Raji (cell line): ENCODE measurements around the gene MBP.

Experiments used
- POLR2A ChIP-seq: IDR thresholded peaks from 2 replicates; pipeline ENCODE4 v1.6.1; 2011; ENCODE audit warnings: low read depth, low read length, control low read depth; ENCODE audit not compliant: insufficient read depth

Gene MBP

GRCh38 chr18:77066101-77066500 lies 66.5 kb downstream of the MBP start:
- TF ChIP-seq POLR2A, result no peak

DNA sequence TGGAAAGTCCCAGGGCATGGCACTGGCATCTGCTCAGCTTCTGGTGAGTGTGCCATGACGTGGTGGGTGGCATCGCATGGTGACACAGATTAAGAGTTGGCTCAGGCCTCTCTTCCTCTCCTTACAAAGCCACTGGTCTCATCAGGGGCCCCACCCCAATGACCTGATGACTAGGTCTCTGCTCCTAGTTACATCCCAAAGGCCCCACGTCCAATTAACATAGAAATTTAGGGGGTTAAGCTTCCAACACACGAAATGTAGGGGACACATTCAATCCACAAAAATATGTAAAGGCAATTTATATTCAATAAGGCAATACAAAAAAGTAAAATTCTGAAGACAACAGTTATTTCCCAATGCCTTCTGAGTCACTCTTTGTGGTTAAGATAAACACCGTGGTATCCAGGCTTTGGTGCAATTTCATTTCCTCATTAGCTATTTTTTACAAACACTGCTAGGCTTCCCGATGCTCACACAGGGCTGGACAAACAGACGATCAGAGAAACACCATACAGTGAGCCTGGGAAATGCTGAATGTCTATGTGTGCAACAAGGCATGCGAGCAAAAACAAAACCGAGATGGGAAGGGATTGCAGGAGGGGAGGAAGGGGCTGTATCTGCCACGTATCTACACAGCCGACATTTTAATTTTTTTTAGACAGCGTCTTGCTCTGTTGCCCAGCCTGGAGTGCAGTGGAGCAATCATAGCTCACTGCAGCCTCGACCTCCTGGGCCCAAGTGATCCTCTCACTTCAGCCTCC lies 67.2 kb downstream of the MBP start:
- no peak for TF ChIP-seq POLR2A

- 0 out of 2 replicates have a peak, but pooled peaks have one; percentile 32 for TF ChIP-seq POLR2A
Observed at GRCh38 chr18:77063260-77063659, 69.3 kb downstream of the MBP start.

DNA sequence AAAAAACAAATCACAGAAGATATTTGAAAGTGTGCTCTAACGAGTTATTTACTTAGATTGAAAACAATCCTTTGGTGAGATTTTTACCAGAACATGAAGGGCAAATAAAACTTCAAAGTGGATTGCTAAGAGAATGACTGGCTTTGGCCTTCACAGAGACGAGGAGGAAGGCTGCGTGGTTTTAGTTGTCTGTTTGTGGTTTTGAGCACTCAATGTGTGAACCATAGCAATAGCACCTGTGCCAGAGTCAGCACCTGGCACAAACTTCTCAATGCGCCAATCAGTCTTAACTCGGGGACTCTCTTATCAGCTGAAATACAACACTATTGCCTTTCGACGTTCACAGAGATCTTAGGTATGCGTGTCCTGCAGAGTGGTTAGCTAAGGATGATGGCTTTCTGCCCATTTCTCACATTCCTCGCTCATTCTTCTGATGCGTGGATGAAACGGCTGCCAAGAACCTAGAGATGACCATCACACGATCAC lies 70.0 kb downstream of the MBP start:
- no peak for TF ChIP-seq POLR2A

- no peak for TF ChIP-seq POLR2A
Observed at GRCh38 chr18:77061946-77062517, 70.6 kb downstream of the MBP start.

- TF ChIP-seq POLR2A, result no peak
Observed at GRCh38 chr18:77061281-77061945, 71.2 kb downstream of the MBP start.

DNA sequence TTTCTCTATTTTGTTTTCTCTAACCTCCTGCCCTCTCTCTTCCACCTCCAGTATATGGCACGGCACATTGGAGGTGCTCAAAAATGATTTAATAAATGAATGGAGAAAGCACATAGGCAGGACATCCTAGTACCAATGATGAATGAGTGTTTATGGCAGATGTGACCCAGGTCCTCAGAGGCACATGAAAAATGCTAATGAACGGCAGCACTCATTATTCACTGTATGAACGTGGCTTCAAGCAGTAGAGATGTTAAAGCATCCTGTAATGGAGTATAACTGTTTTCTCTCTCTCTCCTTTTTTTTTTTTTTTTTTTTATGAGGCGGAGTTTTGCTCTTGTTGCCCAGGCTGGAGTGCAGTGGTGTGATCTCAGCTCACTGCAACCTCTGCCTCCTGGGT lies 72.4 kb downstream of the MBP start:
- TF ChIP-seq POLR2A, result no peak

DNA sequence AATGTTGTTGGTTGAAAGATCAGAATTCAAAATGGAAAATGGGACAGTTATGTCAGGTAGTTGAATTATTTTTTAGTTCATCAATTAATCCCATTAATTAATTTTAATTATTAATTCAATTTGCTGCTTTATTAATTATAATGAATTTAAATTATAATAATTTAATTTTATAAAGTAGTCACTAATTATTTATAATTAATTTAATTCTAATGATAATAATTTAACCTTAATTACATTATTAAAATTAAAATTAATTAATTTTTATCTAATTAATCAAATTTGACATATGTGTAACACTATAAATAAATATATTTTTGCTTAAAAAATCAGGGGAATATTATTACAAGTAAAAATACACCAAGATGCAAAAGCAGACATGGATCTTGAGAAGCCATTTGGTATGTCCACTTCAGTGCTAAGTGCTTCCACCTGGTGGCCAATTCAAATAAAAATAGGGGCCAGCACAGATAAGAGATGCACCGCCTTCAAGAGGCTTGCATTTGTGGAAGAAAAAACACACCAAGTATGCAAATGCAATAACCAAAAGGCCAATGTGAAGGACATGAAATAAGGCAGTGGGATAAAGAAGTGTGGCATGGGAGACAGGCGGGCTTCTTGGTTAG lies 73.2 kb downstream of the MBP start:
- no peak for TF ChIP-seq POLR2A

- no peak for TF ChIP-seq POLR2A
Observed at GRCh38 chr18:77058290-77058835, 74.2 kb downstream of the MBP start.

DNA sequence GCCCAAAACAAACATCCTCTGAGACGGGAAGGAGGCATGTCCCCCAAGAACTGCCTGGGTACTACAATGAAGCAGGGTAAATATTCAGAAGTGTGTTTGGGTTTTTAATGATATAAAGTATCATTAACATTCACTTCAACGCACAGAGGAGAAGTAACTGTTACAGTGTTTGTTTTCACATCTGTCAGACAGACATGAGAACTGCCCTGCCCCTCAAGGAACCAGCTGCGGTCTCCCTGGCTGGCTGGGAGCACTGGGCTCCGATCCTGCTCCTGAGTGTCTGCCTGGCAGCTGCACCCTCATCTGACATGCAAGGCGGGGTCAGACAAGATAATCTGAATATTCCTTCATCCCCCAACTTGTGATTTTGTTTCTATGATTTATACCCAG lies 75.6 kb downstream of the MBP start:
- TF ChIP-seq POLR2A, result no peak

GRCh38 chr18:77056344-77057005 lies 76.1 kb downstream of the MBP start:
- TF ChIP-seq POLR2A, result no peak

DNA sequence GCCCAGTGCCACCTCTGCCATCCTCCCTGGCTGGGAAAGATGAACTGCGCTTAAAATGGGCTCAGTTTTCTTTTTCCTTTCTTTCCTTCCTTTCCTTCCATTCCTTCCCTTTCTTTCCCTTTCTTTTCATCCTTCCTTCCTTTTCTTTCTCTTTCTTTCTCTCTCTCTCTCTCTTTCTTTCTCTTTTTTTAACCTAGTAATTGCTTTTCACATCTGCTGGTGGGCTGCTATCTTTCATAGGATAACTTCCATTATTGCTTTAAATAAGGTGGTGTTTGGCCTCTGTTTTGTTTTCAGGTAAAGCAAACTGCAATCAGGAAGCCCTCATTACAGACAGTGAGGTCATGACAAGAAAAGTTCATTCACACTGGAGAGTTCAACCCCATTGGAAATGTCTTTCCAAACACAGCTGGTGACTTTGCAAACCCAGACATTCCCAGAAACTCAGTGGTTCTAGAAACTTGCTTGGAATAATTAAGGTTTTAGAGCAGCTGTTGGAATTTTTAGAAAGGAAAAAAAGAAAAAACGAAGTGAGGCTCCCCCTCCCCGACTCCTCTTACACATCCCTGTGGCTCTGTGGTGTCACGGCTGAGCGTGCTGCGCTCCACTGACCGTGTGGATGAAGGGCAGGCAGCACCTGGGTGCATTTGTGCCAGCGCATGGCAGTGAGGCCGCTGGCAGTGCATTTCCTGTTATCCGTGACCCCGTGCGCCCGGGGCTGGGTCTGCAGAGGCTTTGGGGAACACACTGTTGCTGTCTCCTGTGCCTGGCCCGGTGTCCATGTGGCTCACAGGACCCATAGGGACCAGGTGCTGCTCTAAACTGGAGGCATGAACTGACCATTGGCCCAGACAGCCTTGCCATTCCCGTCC lies 76.9 kb downstream of the MBP start:
- no peak for TF ChIP-seq POLR2A

DNA sequence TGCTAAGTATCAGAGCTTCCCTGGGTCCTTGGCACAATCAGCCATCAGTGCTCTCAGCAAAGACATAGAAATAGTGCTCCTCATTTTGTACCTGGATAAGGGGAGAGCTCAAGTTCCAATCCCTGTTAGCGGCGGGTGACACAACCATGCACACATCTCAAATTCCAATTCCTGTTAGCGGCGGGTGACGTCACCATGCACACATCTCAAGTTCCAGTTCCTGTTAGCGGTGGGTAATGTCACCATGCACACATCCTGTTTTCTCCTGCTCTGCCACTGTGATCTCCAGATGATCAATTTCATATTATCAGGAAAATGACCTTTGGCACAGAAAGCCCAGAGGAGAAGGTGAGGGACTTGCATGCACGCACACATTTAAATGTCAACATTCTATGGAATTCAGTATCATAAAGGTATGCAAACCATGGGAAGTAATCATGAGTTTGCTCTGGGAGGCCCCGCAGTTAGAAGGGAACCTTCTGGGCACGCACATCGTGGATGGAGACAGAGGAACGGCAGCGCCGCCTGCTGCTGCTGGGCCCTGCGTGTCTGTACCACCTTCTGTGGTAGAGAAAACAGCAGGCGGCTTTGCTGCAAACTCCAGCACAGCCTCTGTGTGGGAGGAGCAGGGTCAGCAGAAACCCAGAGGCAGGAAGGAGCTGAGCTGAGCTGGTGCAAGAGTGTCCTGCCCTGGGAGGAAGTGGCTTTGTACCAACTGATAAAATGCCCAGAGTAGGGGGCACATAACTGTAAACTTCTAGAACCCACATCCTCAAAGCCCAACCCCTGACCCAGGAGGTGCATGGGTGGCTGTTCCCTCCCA lies 77.8 kb downstream of the MBP start:
- peak; percentile 12; the same call in 1 of the 2 replicates for TF ChIP-seq POLR2A

GRCh38 chr18:77054288-77054605 lies 78.3 kb downstream of the MBP start:
- TF ChIP-seq POLR2A, result no peak
